Measurements from ENCODE around the gene CDC37L1. TPM values are rescaled to one million over a fixed set of nuclear protein-coding genes. Genes with fewer than 3 reads are reported as not detected.

Gene CDC37L1
- total and polyA plus RNA-seq, 2 experiments from 2014 or later, result 26.9 to 29.6 TPM

DNA sequence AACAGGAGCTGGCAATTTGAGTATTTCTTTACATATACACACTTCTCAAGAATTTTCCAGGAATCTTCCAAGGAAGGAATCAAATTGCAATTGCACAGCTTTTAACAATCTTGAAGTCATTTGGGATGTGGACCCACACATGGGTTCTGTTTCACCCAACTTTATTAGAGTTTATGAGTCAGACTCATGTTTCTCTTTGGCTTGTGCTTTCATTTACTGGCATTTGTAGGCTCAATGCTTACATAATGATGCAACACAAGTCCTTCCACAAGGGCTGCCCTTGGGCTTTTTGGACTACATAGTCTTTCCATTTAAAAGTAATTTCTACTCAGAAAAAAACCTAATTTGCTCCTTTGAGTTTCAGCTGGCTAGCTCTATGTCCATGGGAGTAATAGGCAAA lies 4.6 kb upstream of the CDC37L1 start:
- no peak for ATAC-seq

More for the DNA sequence above, 4.6 kb upstream of the CDC37L1 start:
- TF ChIP-seq ZNF114 (CRISPR knock-in tag; IDR thresholded peaks at IDR 0.05) (no peak), ZNF331 (CRISPR knock-in tag; IDR thresholded peaks at IDR 0.05; ENCODE audit: low read depth) (no peak), STAT1 (IDR thresholded peaks at IDR 0.05; ENCODE audit: unreplicated experiment) (no peak), JUNB (IDR thresholded peaks at IDR 0.05; ENCODE audit: unreplicated experiment) (no peak), CREB1 (CRISPR knock-in tag; IDR thresholded peaks at IDR 0.05; ENCODE audit: low read depth) (no peak), EZH2phosphoT487 (IDR thresholded peaks at IDR 0.05; ENCODE audit: unreplicated experiment) (no peak)
- TF ChIP-seq, protein P1, sequence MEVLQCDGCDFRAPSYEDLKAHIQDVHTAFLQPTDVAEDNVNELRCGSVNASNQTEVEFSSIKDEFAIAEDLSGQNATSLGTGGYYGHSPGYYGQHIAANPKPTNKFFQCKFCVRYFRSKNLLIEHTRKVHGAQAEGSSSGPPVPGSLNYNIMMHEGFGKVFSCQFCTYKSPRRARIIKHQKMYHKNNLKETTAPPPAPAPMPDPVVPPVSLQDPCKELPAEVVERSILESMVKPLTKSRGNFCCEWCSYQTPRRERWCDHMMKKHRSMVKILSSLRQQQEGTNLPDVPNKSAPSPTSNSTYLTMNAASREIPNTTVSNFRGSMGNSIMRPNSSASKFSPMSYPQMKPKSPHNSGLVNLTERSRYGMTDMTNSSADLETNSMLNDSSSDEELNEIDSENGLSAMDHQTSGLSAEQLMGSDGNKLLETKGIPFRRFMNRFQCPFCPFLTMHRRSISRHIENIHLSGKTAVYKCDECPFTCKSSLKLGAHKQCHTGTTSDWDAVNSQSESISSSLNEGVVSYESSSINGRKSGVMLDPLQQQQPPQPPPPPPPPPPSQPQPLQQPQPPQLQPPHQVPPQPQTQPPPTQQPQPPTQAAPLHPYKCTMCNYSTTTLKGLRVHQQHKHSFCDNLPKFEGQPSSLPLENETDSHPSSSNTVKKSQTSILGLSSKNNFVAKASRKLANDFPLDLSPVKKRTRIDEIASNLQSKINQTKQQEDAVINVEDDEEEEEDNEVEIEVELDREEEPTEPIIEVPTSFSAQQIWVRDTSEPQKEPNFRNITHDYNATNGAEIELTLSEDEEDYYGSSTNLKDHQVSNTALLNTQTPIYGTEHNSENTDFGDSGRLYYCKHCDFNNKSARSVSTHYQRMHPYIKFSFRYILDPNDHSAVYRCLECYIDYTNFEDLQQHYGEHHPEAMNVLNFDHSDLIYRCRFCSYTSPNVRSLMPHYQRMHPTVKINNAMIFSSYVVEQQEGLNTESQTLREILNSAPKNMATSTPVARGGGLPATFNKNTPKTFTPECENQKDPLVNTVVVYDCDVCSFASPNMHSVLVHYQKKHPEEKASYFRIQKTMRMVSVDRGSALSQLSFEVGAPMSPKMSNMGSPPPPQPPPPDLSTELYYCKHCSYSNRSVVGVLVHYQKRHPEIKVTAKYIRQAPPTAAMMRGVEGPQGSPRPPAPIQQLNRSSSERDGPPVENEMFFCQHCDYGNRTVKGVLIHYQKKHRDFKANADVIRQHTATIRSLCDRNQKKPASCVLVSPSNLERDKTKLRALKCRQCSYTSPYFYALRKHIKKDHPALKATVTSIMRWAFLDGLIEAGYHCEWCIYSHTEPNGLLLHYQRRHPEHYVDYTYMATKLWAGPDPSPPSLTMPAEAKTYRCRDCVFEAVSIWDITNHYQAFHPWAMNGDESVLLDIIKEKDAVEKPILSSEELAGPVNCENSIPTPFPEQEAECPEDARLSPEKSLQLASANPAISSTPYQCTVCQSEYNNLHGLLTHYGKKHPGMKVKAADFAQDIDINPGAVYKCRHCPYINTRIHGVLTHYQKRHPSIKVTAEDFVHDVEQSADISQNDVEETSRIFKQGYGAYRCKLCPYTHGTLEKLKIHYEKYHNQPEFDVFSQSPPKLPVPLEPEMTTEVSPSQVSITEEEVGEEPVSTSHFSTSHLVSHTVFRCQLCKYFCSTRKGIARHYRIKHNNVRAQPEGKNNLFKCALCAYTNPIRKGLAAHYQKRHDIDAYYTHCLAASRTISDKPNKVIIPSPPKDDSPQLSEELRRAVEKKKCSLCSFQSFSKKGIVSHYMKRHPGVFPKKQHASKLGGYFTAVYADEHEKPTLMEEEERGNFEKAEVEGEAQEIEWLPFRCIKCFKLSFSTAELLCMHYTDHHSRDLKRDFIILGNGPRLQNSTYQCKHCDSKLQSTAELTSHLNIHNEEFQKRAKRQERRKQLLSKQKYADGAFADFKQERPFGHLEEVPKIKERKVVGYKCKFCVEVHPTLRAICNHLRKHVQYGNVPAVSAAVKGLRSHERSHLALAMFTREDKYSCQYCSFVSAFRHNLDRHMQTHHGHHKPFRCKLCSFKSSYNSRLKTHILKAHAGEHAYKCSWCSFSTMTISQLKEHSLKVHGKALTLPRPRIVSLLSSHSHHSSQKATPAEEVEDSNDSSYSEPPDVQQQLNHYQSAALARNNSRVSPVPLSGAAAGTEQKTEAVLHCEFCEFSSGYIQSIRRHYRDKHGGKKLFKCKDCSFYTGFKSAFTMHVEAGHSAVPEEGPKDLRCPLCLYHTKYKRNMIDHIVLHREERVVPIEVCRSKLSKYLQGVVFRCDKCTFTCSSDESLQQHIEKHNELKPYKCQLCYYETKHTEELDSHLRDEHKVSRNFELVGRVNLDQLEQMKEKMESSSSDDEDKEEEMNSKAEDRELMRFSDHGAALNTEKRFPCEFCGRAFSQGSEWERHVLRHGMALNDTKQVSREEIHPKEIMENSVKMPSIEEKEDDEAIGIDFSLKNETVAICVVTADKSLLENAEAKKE (CRISPR knock-in tag; IDR thresholded peaks at IDR 0.05), result no peak
- TF ChIP-seq, protein P2, sequence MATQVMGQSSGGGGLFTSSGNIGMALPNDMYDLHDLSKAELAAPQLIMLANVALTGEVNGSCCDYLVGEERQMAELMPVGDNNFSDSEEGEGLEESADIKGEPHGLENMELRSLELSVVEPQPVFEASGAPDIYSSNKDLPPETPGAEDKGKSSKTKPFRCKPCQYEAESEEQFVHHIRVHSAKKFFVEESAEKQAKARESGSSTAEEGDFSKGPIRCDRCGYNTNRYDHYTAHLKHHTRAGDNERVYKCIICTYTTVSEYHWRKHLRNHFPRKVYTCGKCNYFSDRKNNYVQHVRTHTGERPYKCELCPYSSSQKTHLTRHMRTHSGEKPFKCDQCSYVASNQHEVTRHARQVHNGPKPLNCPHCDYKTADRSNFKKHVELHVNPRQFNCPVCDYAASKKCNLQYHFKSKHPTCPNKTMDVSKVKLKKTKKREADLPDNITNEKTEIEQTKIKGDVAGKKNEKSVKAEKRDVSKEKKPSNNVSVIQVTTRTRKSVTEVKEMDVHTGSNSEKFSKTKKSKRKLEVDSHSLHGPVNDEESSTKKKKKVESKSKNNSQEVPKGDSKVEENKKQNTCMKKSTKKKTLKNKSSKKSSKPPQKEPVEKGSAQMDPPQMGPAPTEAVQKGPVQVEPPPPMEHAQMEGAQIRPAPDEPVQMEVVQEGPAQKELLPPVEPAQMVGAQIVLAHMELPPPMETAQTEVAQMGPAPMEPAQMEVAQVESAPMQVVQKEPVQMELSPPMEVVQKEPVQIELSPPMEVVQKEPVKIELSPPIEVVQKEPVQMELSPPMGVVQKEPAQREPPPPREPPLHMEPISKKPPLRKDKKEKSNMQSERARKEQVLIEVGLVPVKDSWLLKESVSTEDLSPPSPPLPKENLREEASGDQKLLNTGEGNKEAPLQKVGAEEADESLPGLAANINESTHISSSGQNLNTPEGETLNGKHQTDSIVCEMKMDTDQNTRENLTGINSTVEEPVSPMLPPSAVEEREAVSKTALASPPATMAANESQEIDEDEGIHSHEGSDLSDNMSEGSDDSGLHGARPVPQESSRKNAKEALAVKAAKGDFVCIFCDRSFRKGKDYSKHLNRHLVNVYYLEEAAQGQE (IDR thresholded peaks at IDR 0.05; ENCODE audit: unreplicated experiment), result no peak
- TF ChIP-seq, protein P3, sequence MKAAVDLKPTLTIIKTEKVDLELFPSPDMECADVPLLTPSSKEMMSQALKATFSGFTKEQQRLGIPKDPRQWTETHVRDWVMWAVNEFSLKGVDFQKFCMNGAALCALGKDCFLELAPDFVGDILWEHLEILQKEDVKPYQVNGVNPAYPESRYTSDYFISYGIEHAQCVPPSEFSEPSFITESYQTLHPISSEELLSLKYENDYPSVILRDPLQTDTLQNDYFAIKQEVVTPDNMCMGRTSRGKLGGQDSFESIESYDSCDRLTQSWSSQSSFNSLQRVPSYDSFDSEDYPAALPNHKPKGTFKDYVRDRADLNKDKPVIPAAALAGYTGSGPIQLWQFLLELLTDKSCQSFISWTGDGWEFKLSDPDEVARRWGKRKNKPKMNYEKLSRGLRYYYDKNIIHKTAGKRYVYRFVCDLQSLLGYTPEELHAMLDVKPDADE (IDR thresholded peaks at IDR 0.05), result no peak
- H3K79me2 ChIP-seq (replicated peaks; ENCODE audit: insufficient read depth), result no peaks in the 10 kb centered on the region
- H4K20me1 ChIP-seq (replicated peaks; ENCODE audit: insufficient read depth), result no peaks in the 10 kb centered on the region
- H3K4me2 ChIP-seq, result no peak overlapping the region
- no peaks in the 10 kb centered on the region for H3K36me3 ChIP-seq (ENCODE audit: insufficient read depth)
- Mint-ChIP-seq H3K27me3 (ENCODE audit: insufficient read depth, low read depth, poor library complexity) (peaks cover 3% of the 10 kb centered on the region), H3K27ac (no peak overlapping the region), H3K36me3 (ENCODE audit: low read depth) (no peaks in the 10 kb centered on the region), H3K9me3 (no peaks in the 10 kb centered on the region), H3K4me1 (peaks cover 13% of the 10 kb centered on the region), H3K4me3 (no peak overlapping the region)
- no peaks in the 10 kb centered on the region for H3K27me3 ChIP-seq (ENCODE audit: insufficient read depth)
- H3F3A ChIP-seq (replicated peaks; ENCODE audit: low read depth), result peaks cover under 1% of the 10 kb centered on the region
- no peak overlapping the region for H2AFZ ChIP-seq
- no peak overlapping the region for H3K27ac ChIP-seq (ENCODE audit: low read depth)
- DNase-seq (ENCODE audit: low spot score), result no peak
- no peak overlapping the region for H3K4me3 ChIP-seq
- peaks cover 24% of the 10 kb centered on the region for H3K4me1 ChIP-seq (ENCODE audit: insufficient read depth)
- no peaks in the 10 kb centered on the region for H3K9me2 ChIP-seq (ENCODE audit: insufficient read depth)
